HG02678 (cell line): ENCODE results near the gene DCUN1D4.
"Not testable (repeated sequence)": the region's sequence is repeated elsewhere in the genome, so short reads cannot be mapped to it uniquely, and the experiment has no call there.

Experiments
- ATAC-seq: cut with Tn5 transposase; IDR thresholded peaks from one replicate; pipeline ENCODE4 v1.9.1; 2021; ENCODE audit warnings: mild to moderate bottlenecking, moderate library complexity; ENCODE audit not compliant: unreplicated experiment

Gene DCUN1D4

GRCh38 chr4:51890760-51891159, 47.8 kb downstream of the DCUN1D4 start:
- ATAC-seq: peak; percentile 58

- not testable (repeated sequence) for ATAC-seq
These were observed 50.4 kb downstream of the DCUN1D4 start for GRCh38 chr4:51893402-51893801.

DNA sequence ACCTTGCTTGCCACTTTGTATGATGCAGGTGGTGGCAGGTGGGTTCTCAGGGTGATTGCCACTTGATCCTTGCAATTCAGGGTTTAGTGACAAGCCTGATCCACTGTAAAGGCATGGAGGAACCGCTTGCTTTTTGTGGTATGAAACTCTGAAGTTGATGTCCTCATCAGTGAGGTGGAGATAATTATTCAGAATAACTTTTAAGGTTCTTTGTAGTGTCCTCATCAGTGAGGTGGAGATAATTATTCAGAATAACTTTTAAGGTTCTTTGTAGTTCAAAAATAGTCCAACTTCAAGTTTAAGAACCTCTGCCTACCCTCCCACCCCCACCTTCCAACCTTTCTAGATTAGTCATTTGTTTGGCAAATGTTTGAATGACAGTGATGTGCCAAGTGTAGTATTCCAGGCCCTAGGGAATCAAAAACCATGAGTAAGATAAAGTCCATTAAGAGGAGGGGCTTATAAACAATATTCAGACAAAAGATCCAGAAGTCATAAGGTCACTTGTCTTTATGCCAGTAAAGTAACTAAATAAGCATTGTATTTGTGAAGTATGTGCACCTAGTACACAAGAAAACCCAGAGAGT, 51.2 kb downstream of the DCUN1D4 start:
- ATAC-seq: no peak

- ATAC-seq: peak; percentile 47
These were observed 52.2 kb downstream of the DCUN1D4 start for GRCh38 chr4:51895158-51895557.

DNA sequence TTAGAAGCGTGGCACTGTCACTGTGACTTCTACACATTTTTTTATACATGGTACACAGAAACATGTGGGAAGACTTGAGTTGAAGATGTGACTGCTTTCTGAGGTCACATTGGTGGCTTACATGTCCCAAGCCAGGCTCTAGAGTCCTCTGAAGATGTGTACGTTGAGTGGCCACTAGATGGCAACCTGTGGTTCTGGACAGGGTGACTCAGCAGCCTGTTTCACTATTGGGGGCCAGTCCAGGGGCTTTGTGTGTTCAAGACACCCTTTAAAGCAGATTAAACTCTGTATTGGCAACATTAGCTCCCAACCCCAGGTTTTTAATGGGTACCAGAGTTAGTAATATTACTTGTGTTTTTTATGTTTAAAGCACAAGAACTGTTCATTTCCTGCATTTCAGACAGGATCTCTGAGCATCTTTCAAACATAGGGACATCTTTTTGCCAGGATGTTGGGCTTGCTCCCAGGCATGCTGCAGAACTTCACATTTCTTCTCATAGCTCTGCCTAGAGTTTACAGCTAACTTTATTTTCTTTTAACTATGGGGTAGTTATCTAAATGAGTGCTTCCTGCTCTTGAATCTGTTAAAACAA, 53.0 kb downstream of the DCUN1D4 start:
- peak; percentile 98 for ATAC-seq

DNA sequence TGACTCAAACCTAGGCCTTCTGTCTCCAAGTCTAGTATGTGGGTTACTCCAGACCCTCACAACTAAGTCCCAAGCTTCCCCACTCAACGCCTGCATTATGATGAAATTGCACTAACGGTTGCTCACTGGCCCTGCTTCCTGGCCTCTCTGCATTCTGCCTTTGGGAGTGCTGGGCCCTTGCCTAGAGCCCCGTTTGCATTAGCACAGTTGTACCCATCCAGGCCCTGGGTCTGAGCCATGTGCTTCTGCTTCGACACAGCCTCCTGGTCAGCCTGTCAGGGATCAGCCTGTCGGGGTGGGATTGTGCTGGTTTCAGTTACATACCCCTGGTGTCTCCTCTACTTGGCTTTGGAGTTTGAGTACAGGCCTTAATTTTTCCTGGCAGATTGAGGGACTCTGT, 58.4 kb downstream of the DCUN1D4 start:
- no peak for ATAC-seq

- ATAC-seq: peak; percentile 98
These were observed 63.4 kb downstream of the DCUN1D4 start for GRCh38 chr4:51906167-51906958.

DNA sequence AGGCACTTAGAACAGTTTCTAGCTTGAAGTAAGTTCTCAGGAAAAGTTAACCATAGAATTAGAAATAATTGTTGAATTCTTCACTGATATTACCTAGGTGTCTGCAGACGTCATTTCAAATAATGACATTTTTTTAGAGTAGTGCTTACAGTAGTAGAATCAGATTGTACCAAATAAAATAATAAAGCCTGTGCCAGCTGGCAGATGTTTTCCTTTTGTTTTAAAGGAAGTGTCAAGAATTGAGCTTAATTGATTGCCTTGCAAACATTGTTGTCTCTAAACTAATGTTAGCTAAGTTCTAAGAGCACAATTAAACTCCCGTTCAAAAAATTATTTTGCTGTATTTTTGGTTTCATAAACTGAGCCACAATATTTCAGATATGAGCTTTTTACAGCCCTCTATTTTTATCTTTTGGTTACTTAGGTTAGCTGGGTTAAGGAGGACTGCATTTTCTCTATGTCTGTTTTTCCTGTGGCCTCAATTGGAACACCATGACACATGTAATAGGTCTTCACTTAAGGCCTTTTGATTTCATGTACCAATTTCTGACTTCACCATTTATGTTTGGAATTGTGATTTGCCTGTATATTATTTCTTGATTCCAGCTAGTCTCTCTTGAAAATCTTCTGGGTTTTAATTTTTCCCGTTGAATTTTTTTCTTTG, 64.2 kb downstream of the DCUN1D4 start:
- ATAC-seq: no peak

- no peak for ATAC-seq
These were observed 66.3 kb downstream of the DCUN1D4 start for GRCh38 chr4:51909236-51909703.

DNA sequence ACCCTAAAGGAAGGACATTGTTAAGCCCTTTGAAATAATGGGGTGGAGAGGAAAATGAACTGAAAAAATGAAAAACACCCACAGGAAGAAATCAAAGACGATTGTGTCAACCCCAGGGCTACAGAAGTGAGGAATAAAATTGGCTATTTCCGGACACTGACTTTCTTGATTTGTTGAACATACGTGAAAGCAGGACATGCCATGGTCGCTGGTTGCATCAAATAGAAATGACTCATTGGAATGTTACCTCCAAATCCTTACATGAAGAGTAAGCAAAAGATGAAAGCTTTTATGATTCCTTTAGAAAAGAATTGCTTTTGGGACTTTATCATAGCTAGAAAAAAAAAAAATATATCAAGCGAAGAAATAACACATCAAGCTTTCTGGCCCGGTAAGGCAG, 75.3 kb downstream of the DCUN1D4 start:
- no peak for ATAC-seq

- ATAC-seq: no peak
These were observed 80.4 kb downstream of the DCUN1D4 start for GRCh38 chr4:51923343-51923742.

GRCh38 chr4:51925307-51925706, 82.4 kb downstream of the DCUN1D4 start:
- no peak for ATAC-seq

DNA sequence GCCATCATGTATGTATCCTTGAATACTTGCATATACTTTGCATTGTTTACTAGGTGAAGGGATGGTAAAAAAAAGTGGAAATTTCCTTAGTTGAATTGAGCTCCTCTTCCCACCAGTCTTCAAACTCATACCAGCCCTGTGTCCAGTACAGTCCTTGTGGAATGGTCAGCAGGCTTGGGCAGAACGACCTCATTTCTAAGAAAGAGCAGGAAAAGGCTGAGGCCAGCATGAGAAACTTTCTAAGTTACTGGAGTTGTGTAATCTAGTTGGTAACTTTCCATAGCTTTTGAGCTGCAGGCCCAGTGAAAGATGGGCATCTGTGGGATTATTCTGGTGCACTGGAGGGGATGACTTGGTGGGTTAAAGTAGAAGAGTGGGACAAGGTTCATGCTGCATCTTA, 87.6 kb downstream of the DCUN1D4 start:
- ATAC-seq: no peak

DNA sequence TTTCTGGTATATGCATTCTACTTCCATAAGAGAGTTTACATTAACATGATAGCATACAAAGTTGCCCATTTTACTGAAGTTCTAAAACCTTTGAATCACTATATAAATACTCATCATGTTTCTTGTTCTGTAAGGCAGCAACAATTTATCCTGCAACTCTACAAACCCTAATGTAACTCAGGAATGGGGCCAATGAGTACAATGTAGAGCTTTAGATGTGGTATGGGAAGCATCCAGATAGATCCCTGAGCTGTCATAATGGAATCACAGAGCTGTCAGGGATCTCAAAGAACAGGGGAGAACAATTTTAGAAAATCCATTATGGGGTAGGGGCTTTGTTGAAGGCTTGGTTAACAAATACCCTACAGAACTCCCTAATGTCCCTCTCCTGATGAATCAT, 88.5 kb downstream of the DCUN1D4 start:
- no peak for ATAC-seq

DNA sequence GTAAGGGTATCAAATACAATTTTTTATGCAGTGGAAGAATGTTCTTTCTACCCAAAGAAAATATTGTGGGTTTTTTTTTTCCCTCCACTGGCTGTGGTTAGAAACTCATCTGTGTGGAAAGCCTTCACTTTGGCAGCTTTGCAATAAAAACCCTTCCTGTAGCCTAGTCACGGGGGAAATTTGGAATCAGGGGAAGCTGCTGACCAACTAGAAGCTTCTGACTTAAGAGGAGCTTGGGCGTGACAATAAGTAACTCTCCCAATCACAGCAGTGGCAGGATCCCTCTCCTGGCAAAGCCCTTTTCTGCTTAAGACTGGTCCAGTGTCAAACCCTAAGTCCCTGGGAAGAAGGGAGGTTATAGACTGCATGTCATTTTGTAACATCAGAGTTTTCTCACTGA, 89.3 kb downstream of the DCUN1D4 start:
- ATAC-seq: no peak

GRCh38 chr4:51932684-51933083, 89.7 kb downstream of the DCUN1D4 start:
- no peak for ATAC-seq

- not testable (repeated sequence) for ATAC-seq
These were observed 97.5 kb downstream of the DCUN1D4 start for GRCh38 chr4:51940460-51940859.

GRCh38 chr4:51942108-51942832, 99.3 kb downstream of the DCUN1D4 start:
- no peak for ATAC-seq

GRCh38 chr4:51942833-51943215, 99.9 kb downstream of the DCUN1D4 start:
- no peak for ATAC-seq

DNA sequence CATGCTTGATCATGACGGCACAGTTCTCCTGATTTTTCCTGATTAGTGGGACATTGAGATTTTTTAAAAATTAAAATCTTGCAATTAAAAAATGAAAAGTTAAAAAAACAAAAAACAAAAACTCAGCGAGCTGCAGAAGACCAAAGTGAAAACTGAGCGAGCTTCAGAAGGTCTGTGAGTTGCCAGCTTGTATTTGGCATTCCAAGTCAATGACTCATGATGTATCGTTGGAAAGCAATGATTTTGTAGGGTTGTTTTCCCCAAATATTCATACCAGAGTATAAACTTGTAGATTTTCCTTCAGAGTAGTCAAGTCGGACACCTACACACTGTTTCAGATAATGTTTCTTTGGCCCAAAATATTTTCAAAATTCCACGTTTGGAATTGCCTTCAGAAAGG, 100.3 kb downstream of the DCUN1D4 start:
- no peak for ATAC-seq
